ENCODE data around the gene IL9. TPM values are rescaled to one million over a fixed set of nuclear protein-coding genes. Genes with fewer than 3 reads are reported as not detected.

The IL9 gene
- total and polyA plus RNA-seq, 10 of the 15 experiments (the other 5 are each of a cell fraction or from before 2014, with no cell fraction given), result not detected

DNA sequence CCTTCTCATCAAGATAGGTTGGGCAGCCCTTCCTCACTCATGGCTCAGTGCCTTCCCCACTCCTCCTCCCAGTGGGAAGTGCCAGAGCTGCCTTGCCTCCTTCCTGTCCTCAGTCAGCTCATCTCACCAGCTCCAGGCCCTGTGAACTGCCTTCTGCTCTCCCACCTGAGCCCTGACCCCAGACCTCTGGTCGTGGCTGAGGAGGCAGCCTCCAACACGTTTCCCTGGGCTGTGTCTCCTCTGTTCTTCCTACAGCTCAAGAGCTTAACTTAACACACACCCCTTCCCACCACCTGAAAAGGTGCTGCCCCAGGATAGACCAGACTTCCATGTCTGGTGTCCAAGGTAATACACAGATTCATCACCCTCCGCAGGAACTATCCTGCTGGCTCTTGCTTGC lies 21.2 kb downstream of the IL9 start:
- ChIA-PET RAD21 (ENCODE audit: unreplicated experiment) (no interaction called here), SMC1A (ENCODE audit: uncharacterized antibody, unreplicated experiment) (no interaction called here), CTCF (interaction anchor here (1.1 to 1.3 kb wide), 3 partner anchors 14 to 313 kb away, joined by 3 to 5 read pairs (median 3); no protein-coding TSS in a partner anchor), POLR2A (no interaction called here)
- Histone ChIP-seq H3K27ac (ENCODE audit: control insufficient read depth, insufficient read depth) (no peak overlapping the region), H3K9ac (ENCODE audit: control insufficient read depth, insufficient read depth, low read length) (no peak overlapping the region), H3K36me3 (ENCODE audit: control insufficient read depth in 2 of 2, insufficient read depth in 2 of 2, low read length in 1 of 2) (no peaks in the 10 kb centered on the region), H3K4me2 (ENCODE audit: control insufficient read depth, insufficient read depth) (no peak overlapping the region), H2AFZ (ENCODE audit: control insufficient read depth, low read depth, low read length) (no peak overlapping the region), H3K79me2 (ENCODE audit: control insufficient read depth, insufficient read depth, low read length) (no peaks in the 10 kb centered on the region), H3K4me3 (no peak overlapping the region), H3K9me3 (replicated peaks; ENCODE audit: control insufficient read depth, insufficient read depth, low read length) (no peaks in the 10 kb centered on the region), H3K27me3 (replicated peaks in 1 of 2; ENCODE audit: control insufficient read depth in 2 of 2, insufficient read depth in 2 of 2, low read length in 1 of 2) (no peaks in the 10 kb centered on the region; a peak in 1 of 4 replicates), H3K4me1 (ENCODE audit: control insufficient read depth, insufficient read depth, low read length) (no peaks in the 10 kb centered on the region), H4K20me1 (ENCODE audit: control insufficient read depth, insufficient read depth) (no peaks in the 10 kb centered on the region)
- TF ChIP-seq ZNF274 (IDR thresholded peaks at IDR 0.05; ENCODE audit: insufficient read depth, insufficient read length) (no peak), SPI1 (IDR thresholded peaks at IDR 0.05; ENCODE audit: borderline replicate concordance, insufficient read depth, low read depth, low read length) (no peak), SIN3A (IDR thresholded peaks at IDR 0.05; ENCODE audit: low read depth, low read length) (no peak), CHD1 (IDR thresholded peaks at IDR 0.05; ENCODE audit: low read depth, low read length) (no peak), HDAC2 (IDR thresholded peaks at IDR 0.05) (no peak)
- TF ChIP-seq, protein P1, sequence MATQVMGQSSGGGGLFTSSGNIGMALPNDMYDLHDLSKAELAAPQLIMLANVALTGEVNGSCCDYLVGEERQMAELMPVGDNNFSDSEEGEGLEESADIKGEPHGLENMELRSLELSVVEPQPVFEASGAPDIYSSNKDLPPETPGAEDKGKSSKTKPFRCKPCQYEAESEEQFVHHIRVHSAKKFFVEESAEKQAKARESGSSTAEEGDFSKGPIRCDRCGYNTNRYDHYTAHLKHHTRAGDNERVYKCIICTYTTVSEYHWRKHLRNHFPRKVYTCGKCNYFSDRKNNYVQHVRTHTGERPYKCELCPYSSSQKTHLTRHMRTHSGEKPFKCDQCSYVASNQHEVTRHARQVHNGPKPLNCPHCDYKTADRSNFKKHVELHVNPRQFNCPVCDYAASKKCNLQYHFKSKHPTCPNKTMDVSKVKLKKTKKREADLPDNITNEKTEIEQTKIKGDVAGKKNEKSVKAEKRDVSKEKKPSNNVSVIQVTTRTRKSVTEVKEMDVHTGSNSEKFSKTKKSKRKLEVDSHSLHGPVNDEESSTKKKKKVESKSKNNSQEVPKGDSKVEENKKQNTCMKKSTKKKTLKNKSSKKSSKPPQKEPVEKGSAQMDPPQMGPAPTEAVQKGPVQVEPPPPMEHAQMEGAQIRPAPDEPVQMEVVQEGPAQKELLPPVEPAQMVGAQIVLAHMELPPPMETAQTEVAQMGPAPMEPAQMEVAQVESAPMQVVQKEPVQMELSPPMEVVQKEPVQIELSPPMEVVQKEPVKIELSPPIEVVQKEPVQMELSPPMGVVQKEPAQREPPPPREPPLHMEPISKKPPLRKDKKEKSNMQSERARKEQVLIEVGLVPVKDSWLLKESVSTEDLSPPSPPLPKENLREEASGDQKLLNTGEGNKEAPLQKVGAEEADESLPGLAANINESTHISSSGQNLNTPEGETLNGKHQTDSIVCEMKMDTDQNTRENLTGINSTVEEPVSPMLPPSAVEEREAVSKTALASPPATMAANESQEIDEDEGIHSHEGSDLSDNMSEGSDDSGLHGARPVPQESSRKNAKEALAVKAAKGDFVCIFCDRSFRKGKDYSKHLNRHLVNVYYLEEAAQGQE (IDR thresholded peaks at IDR 0.05; ENCODE audit: low read depth, low read length), result no peak
- TF ChIP-seq, protein P2, sequence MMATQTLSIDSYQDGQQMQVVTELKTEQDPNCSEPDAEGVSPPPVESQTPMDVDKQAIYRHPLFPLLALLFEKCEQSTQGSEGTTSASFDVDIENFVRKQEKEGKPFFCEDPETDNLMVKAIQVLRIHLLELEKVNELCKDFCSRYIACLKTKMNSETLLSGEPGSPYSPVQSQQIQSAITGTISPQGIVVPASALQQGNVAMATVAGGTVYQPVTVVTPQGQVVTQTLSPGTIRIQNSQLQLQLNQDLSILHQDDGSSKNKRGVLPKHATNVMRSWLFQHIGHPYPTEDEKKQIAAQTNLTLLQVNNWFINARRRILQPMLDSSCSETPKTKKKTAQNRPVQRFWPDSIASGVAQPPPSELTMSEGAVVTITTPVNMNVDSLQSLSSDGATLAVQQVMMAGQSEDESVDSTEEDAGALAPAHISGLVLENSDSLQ (IDR thresholded peaks at IDR 0.05), result no peak
- in situ Hi-C loops (cut with MboI) (no loop called here), intact Hi-C loops (cut with micrococcal nuclease; ENCODE audit: unreplicated experiment) (no loop called here)
- 26% methylated on average over 3 of the region's 3 CpGs for WGBS (ENCODE audit: insufficient coverage, insufficient replicate concordance, low lambda C conversion rate, missing lambda C conversion rate)
- no peak for FAIRE-seq
- BruUV-seq (replicated peaks), result no TSS peak
- ATAC-seq, result no peak
- DNase-seq (ENCODE audit: low read depth, low spot score), result no peak
